HG03565 (cell line): Measurements from ENCODE around the gene FN1.
"Not testable (repeated sequence)": the region's sequence is repeated elsewhere in the genome, so short reads cannot be mapped to it uniquely, and the experiment has no call there.

Experiments
- ATAC-seq: cut with Tn5 transposase; IDR thresholded peaks from one replicate; pipeline ENCODE4 v1.9.1; 2021; ENCODE audit warnings: mild to moderate bottlenecking, moderate library complexity; ENCODE audit not compliant: unreplicated experiment

FN1 gene

GRCh38 chr2:215369181-215369760 lies 66.6 kb downstream of the FN1 start:
- no peak for ATAC-seq

- no peak for ATAC-seq
Observed at GRCh38 chr2:215368493-215368809, 67.4 kb downstream of the FN1 start.

GRCh38 chr2:215367662-215368492 lies 68.0 kb downstream of the FN1 start:
- no peak for ATAC-seq

- ATAC-seq, result no peak
Observed at GRCh38 chr2:215366440-215367032, 69.3 kb downstream of the FN1 start.

GRCh38 chr2:215365184-215365658 lies 70.6 kb downstream of the FN1 start:
- ATAC-seq, result no peak

- ATAC-seq, result no peak
Observed at GRCh38 chr2:215364157-215365155, 71.4 kb downstream of the FN1 start.

GRCh38 chr2:215363461-215364156 lies 72.3 kb downstream of the FN1 start:
- ATAC-seq, result no peak

- no peak for ATAC-seq
Observed at GRCh38 chr2:215363039-215363438, 72.8 kb downstream of the FN1 start.

- ATAC-seq, result no peak
Observed at GRCh38 chr2:215362562-215362904, 73.3 kb downstream of the FN1 start.

GRCh38 chr2:215361876-215362561 lies 73.8 kb downstream of the FN1 start:
- no peak for ATAC-seq

- no peak for ATAC-seq
Observed at GRCh38 chr2:215361211-215361875, 74.5 kb downstream of the FN1 start.

- ATAC-seq, result no peak
Observed at GRCh38 chr2:215360596-215360995, 75.3 kb downstream of the FN1 start.

GRCh38 chr2:215360059-215360458 lies 75.8 kb downstream of the FN1 start:
- not testable (repeated sequence) for ATAC-seq

GRCh38 chr2:215359576-215359922 lies 76.3 kb downstream of the FN1 start:
- no peak for ATAC-seq

GRCh38 chr2:215358891-215359575 lies 76.8 kb downstream of the FN1 start:
- ATAC-seq, result no peak

GRCh38 chr2:215358312-215358845 lies 77.5 kb downstream of the FN1 start:
- ATAC-seq, result no peak

GRCh38 chr2:215357660-215358059 lies 78.2 kb downstream of the FN1 start:
- ATAC-seq, result no peak

- ATAC-seq, result no peak
Observed at GRCh38 chr2:215356948-215357461, 78.9 kb downstream of the FN1 start.
